K562 (cell line): ENCODE results near the gene DCXR. TPM values are rescaled to one million over a fixed set of nuclear protein-coding genes. Genes with fewer than 3 reads are reported as not detected.

ENCODE experiments used
- ATAC-seq: fragments of 200-7000 bp; cut with Tn5 transposase; 3 replicates; pipeline ENCODE4 v1.9.1; 2020; ENCODE audit warnings: moderate library complexity
- BruUV-seq: library from RNA; stranded (reverse); fragments of 400-500 nt; replicated peaks from 2 replicates; lab custom pipeline; 2021; lab: Mats Ljungman, UMichigan
- CTCF ChIA-PET: fragments of 300-600 bp; formaldehyde crosslinking; extraction: SDS; loops from one replicate; lab custom pipeline; 2021; ENCODE audit warnings: low intra/inter-chr PET ratio; lab: Yijun Ruan, JAX
- POLR2A ChIA-PET: fragments of 300-600, 350-650 bp; sonication (Branson Sonifier 250); formaldehyde crosslinking; extraction: SDS; loops from one replicate; lab custom pipeline; 2021; ENCODE audit warnings: antibody characterized with exemption, inconsistent platforms; lab: Yijun Ruan, JAX
- DNase-seq, 4 experiments: peaks; one replicate each; pipeline versions ENCODE4 v3.0.0 to v3.0.0-alpha.2; 2011 to 2018; ENCODE audit warnings: low spot score in 3 of 4, mixed read lengths in 3 of 4; ENCODE audit errors: extremely low read depth in 1 of 4
- FAIRE-seq: peaks from 2 replicates; lab custom pipeline; 2011; peaks lifted over from hg19 to GRCh38; lab: Jason Lieb, UNC
- H2AFZ ChIP-seq: 2 replicates; pipeline ENCODE4 v1.6.0; 2011; ENCODE audit warnings: low read depth, low read length, control low read depth, inconsistent platforms
- H3K27ac ChIP-seq: fragments of 200-600 bp; 3 replicates; pipeline ENCODE4 v1.8.0; 2011; ENCODE audit warnings: low read depth, mild to moderate bottlenecking, control low read depth, inconsistent platforms, low read length, moderate library complexity, mixed read lengths; ENCODE audit errors: extremely low read depth
- H3K27me3 ChIP-seq, 2 experiments: fragments of 300-600 bp in 1 of 2; 2 replicates in 1 of 2; 3 replicates in 1 of 2; pipeline versions ENCODE4 v1.6.0 to v1.8.0; 2011; ENCODE audit warnings: inconsistent platforms in 2 of 2, low read length in 2 of 2, mild to moderate bottlenecking in 1 of 2, mixed read lengths in 1 of 2, moderate library complexity in 1 of 2; ENCODE audit not compliant: control insufficient read depth in 2 of 2, insufficient read depth in 2 of 2
- H3K36me3 ChIP-seq: fragments of 300-600 bp; 3 replicates; pipeline ENCODE4 v1.8.0; 2011; ENCODE audit warnings: mild to moderate bottlenecking, low read length, inconsistent platforms; ENCODE audit not compliant: control insufficient read depth, insufficient read depth
- H3K4me1 ChIP-seq, 2 experiments: fragments of 200-600 bp in 1 of 2; replicated peaks in 1 of 2; 2 replicates in 1 of 2; 3 replicates in 1 of 2; pipeline versions ENCODE4 v1.5.1 to v1.8.0; 2011; ENCODE audit warnings: inconsistent platforms in 2 of 2, low read length in 2 of 2, mild to moderate bottlenecking in 1 of 2, mixed read lengths in 1 of 2, moderate library complexity in 1 of 2; ENCODE audit not compliant: control insufficient read depth in 2 of 2, insufficient read depth in 2 of 2
- H3K4me2 ChIP-seq: 2 replicates; pipeline ENCODE4 v1.6.1; 2011; ENCODE audit warnings: low read length, control low read depth, inconsistent platforms, mixed read lengths; ENCODE audit not compliant: insufficient read depth
- H3K4me3 ChIP-seq: fragments of 200-600 bp; sonication (generic), shearing (Covaris generic); 2 replicates; pipeline ENCODE4 v1.5.1; 2016; ENCODE audit warnings: control low read depth, inconsistent platforms
- H3K79me2 ChIP-seq: fragments of 200-600 bp; 3 replicates; pipeline ENCODE4 v1.8.0; 2011; ENCODE audit warnings: low read length, inconsistent platforms; ENCODE audit not compliant: control insufficient read depth, insufficient read depth
- H3K9ac ChIP-seq, 2 experiments: 2 replicates each; pipeline versions ENCODE4 v1.6.0 to v1.6.1; 2011; ENCODE audit warnings: low read depth in 2 of 2, low read length in 2 of 2, control low read depth in 1 of 2, inconsistent platforms in 1 of 2, mild to moderate bottlenecking in 1 of 2, mixed read lengths in 1 of 2; ENCODE audit not compliant: insufficient read depth in 1 of 2
- H3K9me1 ChIP-seq: one replicate; pipeline ENCODE4 v1.6.0; 2011; ENCODE audit warnings: inconsistent platforms, mild to moderate bottlenecking, low read length, moderate library complexity; ENCODE audit not compliant: control insufficient read depth, insufficient read depth
- H3K9me3 ChIP-seq: replicated peaks from 2 replicates; pipeline ENCODE4 v1.5.1; 2011; ENCODE audit warnings: low read depth, low read length, inconsistent platforms; ENCODE audit not compliant: control insufficient read depth, insufficient read depth
- H4K20me1 ChIP-seq: replicated peaks from 2 replicates; pipeline ENCODE4 v1.6.1; 2011; ENCODE audit warnings: low read length, inconsistent platforms, mixed read lengths; ENCODE audit not compliant: control insufficient read depth, insufficient read depth
- BMI1 ChIP-seq: fragments of 150-350 bp; IDR thresholded peaks from 2 replicates; pipeline ENCODE4 v1.6.1; 2014; ENCODE audit warnings: low read length
- SMAD2 ChIP-seq: fragments of 150-350 bp; IDR thresholded peaks from 2 replicates; pipeline ENCODE4 v1.6.1; 2014; ENCODE audit warnings: low read depth, mild to moderate bottlenecking, low read length
- SOX6 ChIP-seq: fragments of 450-650 bp; IDR thresholded peaks from 2 replicates; pipeline ENCODE4 v1.6.1; 2014; ENCODE audit warnings: mild to moderate bottlenecking
- WGBS: fragments of 100-300 bp; shearing (Covaris generic); methylation state at CpG from one replicate; pipeline ENCODE4 v1.1.6; 2016; ENCODE audit warnings: low coverage, mixed read lengths; ENCODE audit not compliant: insufficient coverage; ENCODE audit errors: missing lambda C conversion rate; 5-methylcytosine and 5-hydroxymethylcytosine counted together
- in situ Hi-C: fragments of 300-500 bp; cut with MboI; formaldehyde crosslinking; loops from 4 replicates; pipeline ENCODE4 v1.15.0; 2018; ENCODE audit warnings: inconsistent platforms, mixed read lengths
- intact Hi-C: fragments of 100-400 bp; cut with micrococcal nuclease; formaldehyde crosslinking; loops from 2 replicates; pipeline ENCODE4 v1.14.2; 2022
- polyA plus RNA-seq, 8 experiments: library from polyadenylated mRNA; depleted of rRNA in 4 of 8; stranded (reverse) in 5 of 8; unstranded in 3 of 8; fragments of >200 nt; fragmentation: Nextera tagmentation in 2 of 8; fragmentation: Illumina TruSeq in 1 of 8; extraction: Ambion mirVana in 2 of 8; extraction: Trizol in 1 of 8; gene quantifications; 2 replicates each; pipeline versions ENCODE4 v1.2.1 to v1.2.3, GENCODE V29; 2011 to 2014; ENCODE audit warnings: inconsistent platforms in 1 of 8, missing spikeins in 1 of 8
- total RNA-seq, 7 experiments: library from RNA; depleted of rRNA in 6 of 7; stranded (reverse); fragments of >200 nt in 6 of 7; fragmentation: Illumina TruSeq in 2 of 7; extraction: Trizol in 2 of 7; gene quantifications; 2 replicates each; pipeline versions ENCODE4 v1.2.1 to v1.2.3, GENCODE V29; 2011 to 2021; ENCODE audit warnings: low replicate concordance in 1 of 7
- TF ChIP-seq, protein P1 (sequence below), 2 experiments: fragments of 150-350 bp in 1 of 2; IDR thresholded peaks; 2 replicates each; pipeline ENCODE4 v1.6.1; 2012 to 2016; ENCODE audit warnings: low read depth in 2 of 2, low read length in 2 of 2, mild to moderate bottlenecking in 1 of 2, moderate library complexity in 1 of 2
- TF ChIP-seq, protein P2 (sequence below): fragments of 200-800 bp; sonication (Bioruptor generic); IDR thresholded peaks from 2 replicates; pipeline ENCODE4 v1.6.1; 2017; ENCODE audit warnings: missing genetic modification characterization, missing compliant biosample characterization
- TF ChIP-seq, protein P3 (sequence below), 3 experiments: IDR thresholded peaks in 2 of 3; conservative IDR thresholded peaks in 1 of 3; 2 replicates each; pipeline ENCODE4 v1.5.1; 2011 to 2012; ENCODE audit warnings: low read length in 3 of 3, mild to moderate bottlenecking in 3 of 3, control low read depth in 2 of 3, improper control_type of control experiment in 1 of 3, inconsistent platforms in 1 of 3, low read depth in 1 of 3, mixed read lengths in 1 of 3, moderate library complexity in 1 of 3; ENCODE audit not compliant: insufficient read depth in 2 of 3

Gene DCXR
- total and polyA plus RNA-seq, 9 of the 15 experiments (the other 6 are each of a cell fraction or from before 2014, with no cell fraction given), result 21.3 to 274 (median 156) TPM

DNA sequence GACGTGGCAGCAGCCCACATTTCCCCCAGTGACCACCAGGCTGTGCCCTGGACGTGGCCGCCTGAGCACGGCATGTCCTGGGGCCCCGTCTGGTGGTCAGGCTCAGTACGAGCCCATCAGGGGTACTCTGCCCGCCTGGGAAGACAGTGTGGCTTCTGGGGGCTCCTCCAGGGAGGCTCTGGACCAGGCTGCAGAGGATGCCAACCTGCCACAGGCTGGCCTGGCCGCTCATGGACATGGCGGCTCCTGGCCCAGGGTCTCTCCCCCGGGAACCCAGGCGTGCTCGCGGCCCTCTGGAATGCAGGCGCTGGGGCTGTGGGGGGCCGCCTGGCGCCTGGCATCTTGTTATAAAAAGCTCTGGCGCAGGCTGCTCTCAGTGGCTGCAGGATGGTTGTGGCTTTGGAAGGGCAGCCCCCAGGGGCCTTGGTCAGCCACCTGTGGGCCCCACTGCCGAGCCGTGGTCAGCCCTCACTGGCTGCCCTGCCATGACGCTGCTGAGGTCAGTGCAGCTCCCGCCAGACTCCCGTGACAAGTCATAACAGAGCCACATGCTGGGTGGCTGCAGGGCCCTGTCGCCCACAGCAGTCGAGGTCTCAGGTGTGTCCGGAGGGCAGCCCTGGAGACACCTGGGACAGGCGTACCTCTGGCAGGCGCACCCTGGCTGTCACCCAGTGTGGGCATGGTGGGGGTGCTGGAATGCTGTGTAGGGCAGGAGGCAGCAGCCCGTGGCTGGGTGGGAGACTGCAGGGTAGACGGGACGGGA, 29.8 kb downstream of the DCXR start:
- BruUV-seq, result no TSS peak
- Histone ChIP-seq H3K27ac (no peak overlapping the region), H3K27me3 (no peaks in the 10 kb centered on the region), H3K79me2 (no peaks in the 10 kb centered on the region), H2AFZ (no peak overlapping the region), H3K4me2 (no peak overlapping the region), H3K36me3 (no peaks in the 10 kb centered on the region; the same call in 2 of the 3 replicates), H3K4me1 (peaks cover 0 to 79% of the 10 kb centered on the region in 2 experiments; a peak in 1 of 5 replicates), H3K9me1 (peaks cover 3% of the 10 kb centered on the region), H3K9me3 (no peaks in the 10 kb centered on the region), H3K9ac (peak overlapping the region in 1 of 2 experiments; percentile 45; a peak in 1 of 4 replicates), H4K20me1 (0 out of 2 replicates have a peak, but pooled peaks cover 4% of the 10 kb centered on the region), H3K4me3 (no peak overlapping the region)
- TF ChIP-seq SMAD2, result no peak
- TF ChIP-seq, protein P1, sequence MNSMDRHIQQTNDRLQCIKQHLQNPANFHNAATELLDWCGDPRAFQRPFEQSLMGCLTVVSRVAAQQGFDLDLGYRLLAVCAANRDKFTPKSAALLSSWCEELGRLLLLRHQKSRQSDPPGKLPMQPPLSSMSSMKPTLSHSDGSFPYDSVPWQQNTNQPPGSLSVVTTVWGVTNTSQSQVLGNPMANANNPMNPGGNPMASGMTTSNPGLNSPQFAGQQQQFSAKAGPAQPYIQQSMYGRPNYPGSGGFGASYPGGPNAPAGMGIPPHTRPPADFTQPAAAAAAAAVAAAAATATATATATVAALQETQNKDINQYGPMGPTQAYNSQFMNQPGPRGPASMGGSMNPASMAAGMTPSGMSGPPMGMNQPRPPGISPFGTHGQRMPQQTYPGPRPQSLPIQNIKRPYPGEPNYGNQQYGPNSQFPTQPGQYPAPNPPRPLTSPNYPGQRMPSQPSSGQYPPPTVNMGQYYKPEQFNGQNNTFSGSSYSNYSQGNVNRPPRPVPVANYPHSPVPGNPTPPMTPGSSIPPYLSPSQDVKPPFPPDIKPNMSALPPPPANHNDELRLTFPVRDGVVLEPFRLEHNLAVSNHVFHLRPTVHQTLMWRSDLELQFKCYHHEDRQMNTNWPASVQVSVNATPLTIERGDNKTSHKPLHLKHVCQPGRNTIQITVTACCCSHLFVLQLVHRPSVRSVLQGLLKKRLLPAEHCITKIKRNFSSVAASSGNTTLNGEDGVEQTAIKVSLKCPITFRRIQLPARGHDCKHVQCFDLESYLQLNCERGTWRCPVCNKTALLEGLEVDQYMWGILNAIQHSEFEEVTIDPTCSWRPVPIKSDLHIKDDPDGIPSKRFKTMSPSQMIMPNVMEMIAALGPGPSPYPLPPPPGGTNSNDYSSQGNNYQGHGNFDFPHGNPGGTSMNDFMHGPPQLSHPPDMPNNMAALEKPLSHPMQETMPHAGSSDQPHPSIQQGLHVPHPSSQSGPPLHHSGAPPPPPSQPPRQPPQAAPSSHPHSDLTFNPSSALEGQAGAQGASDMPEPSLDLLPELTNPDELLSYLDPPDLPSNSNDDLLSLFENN (IDR thresholded peaks at IDR 0.05; ENCODE audit: low read depth in 2 of 2, low read length in 2 of 2), result no peak
- TF ChIP-seq, protein P2, sequence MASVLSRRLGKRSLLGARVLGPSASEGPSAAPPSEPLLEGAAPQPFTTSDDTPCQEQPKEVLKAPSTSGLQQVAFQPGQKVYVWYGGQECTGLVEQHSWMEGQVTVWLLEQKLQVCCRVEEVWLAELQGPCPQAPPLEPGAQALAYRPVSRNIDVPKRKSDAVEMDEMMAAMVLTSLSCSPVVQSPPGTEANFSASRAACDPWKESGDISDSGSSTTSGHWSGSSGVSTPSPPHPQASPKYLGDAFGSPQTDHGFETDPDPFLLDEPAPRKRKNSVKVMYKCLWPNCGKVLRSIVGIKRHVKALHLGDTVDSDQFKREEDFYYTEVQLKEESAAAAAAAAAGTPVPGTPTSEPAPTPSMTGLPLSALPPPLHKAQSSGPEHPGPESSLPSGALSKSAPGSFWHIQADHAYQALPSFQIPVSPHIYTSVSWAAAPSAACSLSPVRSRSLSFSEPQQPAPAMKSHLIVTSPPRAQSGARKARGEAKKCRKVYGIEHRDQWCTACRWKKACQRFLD (CRISPR knock-in tag), result no peak
- no peak for TF ChIP-seq BMI1
- TF ChIP-seq SOX6, result no peak
- TF ChIP-seq, protein P3, sequence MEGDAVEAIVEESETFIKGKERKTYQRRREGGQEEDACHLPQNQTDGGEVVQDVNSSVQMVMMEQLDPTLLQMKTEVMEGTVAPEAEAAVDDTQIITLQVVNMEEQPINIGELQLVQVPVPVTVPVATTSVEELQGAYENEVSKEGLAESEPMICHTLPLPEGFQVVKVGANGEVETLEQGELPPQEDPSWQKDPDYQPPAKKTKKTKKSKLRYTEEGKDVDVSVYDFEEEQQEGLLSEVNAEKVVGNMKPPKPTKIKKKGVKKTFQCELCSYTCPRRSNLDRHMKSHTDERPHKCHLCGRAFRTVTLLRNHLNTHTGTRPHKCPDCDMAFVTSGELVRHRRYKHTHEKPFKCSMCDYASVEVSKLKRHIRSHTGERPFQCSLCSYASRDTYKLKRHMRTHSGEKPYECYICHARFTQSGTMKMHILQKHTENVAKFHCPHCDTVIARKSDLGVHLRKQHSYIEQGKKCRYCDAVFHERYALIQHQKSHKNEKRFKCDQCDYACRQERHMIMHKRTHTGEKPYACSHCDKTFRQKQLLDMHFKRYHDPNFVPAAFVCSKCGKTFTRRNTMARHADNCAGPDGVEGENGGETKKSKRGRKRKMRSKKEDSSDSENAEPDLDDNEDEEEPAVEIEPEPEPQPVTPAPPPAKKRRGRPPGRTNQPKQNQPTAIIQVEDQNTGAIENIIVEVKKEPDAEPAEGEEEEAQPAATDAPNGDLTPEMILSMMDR (IDR thresholded peaks at IDR 0.05 in 2 of 3, conservative IDR thresholded peaks at IDR 0.05 in 1 of 3; ENCODE audit: insufficient read depth in 2 of 3, low read depth in 1 of 3, low read length in 3 of 3), result peak in 1 of 3 experiments; percentile 66; a peak in 2 of 6 replicates
- WGBS, result 82% methylated on average over 26 of the region's 30 CpGs
- POLR2A ChIA-PET, result no interaction called here
- ATAC-seq (no peak), DNase-seq (no peak), FAIRE-seq (no peak)
- intact Hi-C loops (no loop called here), in situ Hi-C loops (no loop called here)
- CTCF ChIA-PET, result no interaction called here
